Neural progenitor cell (in vitro differentiated cells): Measurements from ENCODE around the gene TMEM63B. TPM values are rescaled to one million over a fixed set of nuclear protein-coding genes. Genes with fewer than 3 reads are reported as not detected.

Source experiments
- DNase-seq: peaks from one replicate; pipeline ENCODE4 v3.0.0-alpha.2; 2016; ENCODE audit warnings: low spot score
- H2AFZ ChIP-seq: fragments of 200-600 bp; sonication (generic); replicated peaks from 2 replicates; pipeline ENCODE4 v1.6.1; 2016; ENCODE audit warnings: antibody characterized with exemption
- H3F3A ChIP-seq: fragments of 200-600 bp; sonication (generic); 2 replicates; pipeline ENCODE4 v1.6.1; 2016; ENCODE audit warnings: antibody characterized with exemption, low read depth
- H3K27ac ChIP-seq: fragments of 200-600 bp; sonication (generic); 2 replicates; pipeline ENCODE4 v1.5.1; 2016; ENCODE audit warnings: mild to moderate bottlenecking
- H3K27me3 ChIP-seq: fragments of 200-600 bp; sonication (generic); 2 replicates; pipeline ENCODE4 v1.6.1; 2016; ENCODE audit warnings: mild to moderate bottlenecking, moderate library complexity
- H3K36me3 ChIP-seq: fragments of 200-600 bp; sonication (generic); 2 replicates; pipeline ENCODE4 v1.5.1; 2016
- H3K4me1 ChIP-seq: fragments of 200-600 bp; sonication (generic); 2 replicates; pipeline ENCODE4 v1.6.1; 2016; ENCODE audit warnings: mixed run types
- H3K4me2 ChIP-seq: fragments of 200-600 bp; sonication (generic); 2 replicates; pipeline ENCODE4 v1.6.1; 2016
- H3K4me3 ChIP-seq: fragments of 200-600 bp; sonication (generic); 2 replicates; pipeline ENCODE4 v1.5.1; 2016
- H3K79me2 ChIP-seq: fragments of 200-600 bp; sonication (generic); 2 replicates; pipeline ENCODE4 v1.6.1; 2016; ENCODE audit warnings: low read depth
- H3K9ac ChIP-seq: fragments of 200-600 bp; sonication (generic); 2 replicates; pipeline ENCODE4 v1.6.1; 2016
- H3K9me3 ChIP-seq: fragments of 200-600 bp; sonication (generic); 2 replicates; pipeline ENCODE4 v1.5.1; 2016; ENCODE audit warnings: low read depth
- H4K20me1 ChIP-seq: fragments of 200-600 bp; sonication (generic); 2 replicates; pipeline ENCODE4 v1.6.1; 2016; ENCODE audit warnings: low read depth
- H3K27ac Mint-ChIP-seq: 3 replicates; pipeline ENCODE4 v1.8.0; 2021; ENCODE audit warnings: mixed read lengths
- H3K27me3 Mint-ChIP-seq: 2 replicates; pipeline ENCODE4 v1.8.0; 2022; ENCODE audit warnings: low read depth, mild to moderate bottlenecking, inconsistent platforms, moderate library complexity, mixed read lengths; ENCODE audit not compliant: insufficient read depth
- H3K36me3 Mint-ChIP-seq: 3 replicates; pipeline ENCODE4 v1.8.0; 2021; ENCODE audit warnings: mixed read lengths
- H3K4me1 Mint-ChIP-seq: 3 replicates; pipeline ENCODE4 v1.8.0; 2021; ENCODE audit warnings: mixed read lengths
- H3K4me3 Mint-ChIP-seq: 3 replicates; pipeline ENCODE4 v1.8.0; 2021; ENCODE audit warnings: mild to moderate bottlenecking, moderate library complexity, mixed read lengths
- H3K9me3 Mint-ChIP-seq: 3 replicates; pipeline ENCODE4 v1.8.0; 2020; ENCODE audit warnings: mixed read lengths
- EZH2 ChIP-seq: fragments of 200-600 bp; sonication (generic); IDR thresholded peaks from 2 replicates; pipeline ENCODE4 v1.6.1; 2017; ENCODE audit warnings: antibody characterized with exemption, mild to moderate bottlenecking, moderate library complexity
- EZH2phosphoT487 ChIP-seq: fragments of 200-600 bp; sonication (generic); IDR thresholded peaks from 2 replicates; pipeline ENCODE4 v1.6.1; 2017; ENCODE audit warnings: antibody characterized with exemption
- total RNA-seq: library from RNA; depleted of rRNA; stranded (reverse); fragments of >200 nt; gene quantifications from 2 replicates; pipeline ENCODE4 v1.2.3, GENCODE V29; 2015; ENCODE audit warnings: low replicate concordance
- TF ChIP-seq, protein P1 (sequence below): fragments of 200-600 bp; sonication (generic); IDR thresholded peaks from 2 replicates; pipeline ENCODE4 v1.5.1; 2017; ENCODE audit warnings: antibody characterized with exemption, mild to moderate bottlenecking

Gene TMEM63B
- total RNA-seq, 1 donor from 2014 or later = 25.4 TPM

DNA sequence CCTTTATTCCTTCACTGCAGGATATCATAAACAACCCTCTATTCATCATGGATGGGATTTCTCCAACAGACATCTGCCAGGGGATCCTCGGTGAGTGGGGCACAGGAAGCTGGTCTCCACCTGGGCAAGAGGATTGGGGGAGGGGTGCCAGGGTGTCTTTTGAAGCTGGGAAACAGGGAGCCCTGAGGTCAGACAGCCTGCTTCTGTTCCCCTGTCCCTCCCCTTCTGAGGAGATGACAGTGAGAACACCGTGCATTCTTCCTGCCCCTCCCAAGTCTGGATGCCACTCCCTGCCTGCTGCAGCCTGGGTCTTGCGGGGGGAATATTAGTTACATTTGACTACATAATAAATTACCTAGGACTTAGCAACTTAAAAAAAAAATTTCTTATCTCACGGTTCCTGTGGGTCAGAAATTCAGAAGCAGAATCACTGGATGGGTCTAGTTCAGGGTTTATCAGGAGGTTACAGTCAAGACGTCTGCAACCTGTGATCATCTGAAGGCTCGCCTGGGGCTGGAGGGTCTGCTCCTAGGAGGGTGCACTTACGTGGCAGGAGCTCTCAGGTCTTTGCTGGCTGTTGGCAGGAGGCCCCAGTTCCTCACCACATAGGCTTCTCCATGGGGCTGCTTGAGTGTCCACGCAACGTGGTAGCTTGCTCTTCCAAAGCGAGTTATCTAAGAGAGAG lies 42.7 kb downstream of the TMEM63B start:
- DNase-seq = no peak

DNA sequence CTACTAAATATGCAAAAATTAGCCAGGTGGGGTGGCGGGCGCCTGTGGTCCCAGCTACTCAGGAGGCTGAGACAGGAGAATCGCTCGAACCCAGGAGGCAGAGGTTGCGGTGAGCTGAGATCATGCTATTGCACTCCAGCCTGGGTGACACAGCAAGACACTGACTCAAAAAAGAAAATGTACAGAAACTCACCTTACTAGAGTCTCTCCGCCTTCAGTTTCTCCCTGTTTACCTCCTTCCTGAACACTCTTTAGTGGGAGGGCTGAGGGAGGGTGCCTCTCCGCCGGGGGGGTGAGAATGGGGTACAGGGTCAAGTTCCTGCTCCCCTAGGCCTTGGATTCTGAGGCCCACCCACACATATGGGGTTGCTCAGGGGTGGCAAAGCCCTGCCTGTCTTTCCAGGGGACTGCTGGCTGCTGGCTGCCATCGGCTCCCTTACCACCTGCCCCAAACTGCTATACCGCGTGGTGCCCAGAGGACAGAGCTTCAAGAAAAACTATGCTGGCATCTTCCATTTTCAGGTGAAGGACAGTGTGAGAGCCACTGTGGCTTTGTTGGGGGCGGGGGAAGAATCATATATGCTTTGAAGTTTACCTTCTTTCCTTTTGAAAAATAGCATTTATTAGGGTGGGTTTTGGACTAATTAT lies 44.7 kb downstream of the TMEM63B start:
- H3K9ac ChIP-seq = no peak overlapping the region
- H3K27ac Mint-ChIP-seq = no peak overlapping the region
- H3K27ac ChIP-seq = no peak overlapping the region
- H2AFZ ChIP-seq = no peak overlapping the region
- no peaks in the 10 kb centered on the region for H3F3A ChIP-seq
- H3K36me3 ChIP-seq = no peaks in the 10 kb centered on the region
- no peaks in the 10 kb centered on the region for H3K9me3 ChIP-seq
- H3K4me1 ChIP-seq = peaks cover under 1% of the 10 kb centered on the region
- TF ChIP-seq EZH2phosphoT487 = no peak
- TF ChIP-seq EZH2 = no peak
- no peaks in the 10 kb centered on the region for H3K27me3 ChIP-seq
- H3K4me1 Mint-ChIP-seq = peaks cover 8% of the 10 kb centered on the region
- no peaks in the 10 kb centered on the region for H4K20me1 ChIP-seq
- no peaks in the 10 kb centered on the region for H3K9me3 Mint-ChIP-seq
- no peak for DNase-seq
- H3K4me3 ChIP-seq = no peak overlapping the region
- peaks cover 7% of the 10 kb centered on the region for H3K27me3 Mint-ChIP-seq
- H3K79me2 ChIP-seq = no peaks in the 10 kb centered on the region
- no peak overlapping the region for H3K4me3 Mint-ChIP-seq
- H3K36me3 Mint-ChIP-seq = no peaks in the 10 kb centered on the region
- H3K4me2 ChIP-seq = no peak overlapping the region

More for the DNA sequence above, 42.7 kb downstream of the TMEM63B start:
- H3K4me1 Mint-ChIP-seq = peaks cover 22% of the 10 kb centered on the region
- no peaks in the 10 kb centered on the region for H3K27me3 ChIP-seq
- H4K20me1 ChIP-seq = no peaks in the 10 kb centered on the region
- H3K9me3 Mint-ChIP-seq = no peaks in the 10 kb centered on the region
- H3F3A ChIP-seq = no peaks in the 10 kb centered on the region
- H3K36me3 ChIP-seq = no peaks in the 10 kb centered on the region
- H2AFZ ChIP-seq = no peak overlapping the region
- no peak overlapping the region for H3K4me2 ChIP-seq
- H3K27ac ChIP-seq = no peak overlapping the region
- H3K27me3 Mint-ChIP-seq = peaks cover 7% of the 10 kb centered on the region
- no peak overlapping the region for H3K4me3 Mint-ChIP-seq
- no peaks in the 10 kb centered on the region for H3K79me2 ChIP-seq
- no peaks in the 10 kb centered on the region for H3K36me3 Mint-ChIP-seq
- H3K4me1 ChIP-seq = peaks cover 9% of the 10 kb centered on the region
- no peak overlapping the region for H3K4me3 ChIP-seq
- no peak overlapping the region for H3K27ac Mint-ChIP-seq
- H3K9ac ChIP-seq = no peak overlapping the region
- TF ChIP-seq, protein P1, sequence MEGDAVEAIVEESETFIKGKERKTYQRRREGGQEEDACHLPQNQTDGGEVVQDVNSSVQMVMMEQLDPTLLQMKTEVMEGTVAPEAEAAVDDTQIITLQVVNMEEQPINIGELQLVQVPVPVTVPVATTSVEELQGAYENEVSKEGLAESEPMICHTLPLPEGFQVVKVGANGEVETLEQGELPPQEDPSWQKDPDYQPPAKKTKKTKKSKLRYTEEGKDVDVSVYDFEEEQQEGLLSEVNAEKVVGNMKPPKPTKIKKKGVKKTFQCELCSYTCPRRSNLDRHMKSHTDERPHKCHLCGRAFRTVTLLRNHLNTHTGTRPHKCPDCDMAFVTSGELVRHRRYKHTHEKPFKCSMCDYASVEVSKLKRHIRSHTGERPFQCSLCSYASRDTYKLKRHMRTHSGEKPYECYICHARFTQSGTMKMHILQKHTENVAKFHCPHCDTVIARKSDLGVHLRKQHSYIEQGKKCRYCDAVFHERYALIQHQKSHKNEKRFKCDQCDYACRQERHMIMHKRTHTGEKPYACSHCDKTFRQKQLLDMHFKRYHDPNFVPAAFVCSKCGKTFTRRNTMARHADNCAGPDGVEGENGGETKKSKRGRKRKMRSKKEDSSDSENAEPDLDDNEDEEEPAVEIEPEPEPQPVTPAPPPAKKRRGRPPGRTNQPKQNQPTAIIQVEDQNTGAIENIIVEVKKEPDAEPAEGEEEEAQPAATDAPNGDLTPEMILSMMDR = no peak
- no peak for TF ChIP-seq EZH2phosphoT487
- TF ChIP-seq EZH2 = no peak
- H3K9me3 ChIP-seq = no peaks in the 10 kb centered on the region

DNA sequence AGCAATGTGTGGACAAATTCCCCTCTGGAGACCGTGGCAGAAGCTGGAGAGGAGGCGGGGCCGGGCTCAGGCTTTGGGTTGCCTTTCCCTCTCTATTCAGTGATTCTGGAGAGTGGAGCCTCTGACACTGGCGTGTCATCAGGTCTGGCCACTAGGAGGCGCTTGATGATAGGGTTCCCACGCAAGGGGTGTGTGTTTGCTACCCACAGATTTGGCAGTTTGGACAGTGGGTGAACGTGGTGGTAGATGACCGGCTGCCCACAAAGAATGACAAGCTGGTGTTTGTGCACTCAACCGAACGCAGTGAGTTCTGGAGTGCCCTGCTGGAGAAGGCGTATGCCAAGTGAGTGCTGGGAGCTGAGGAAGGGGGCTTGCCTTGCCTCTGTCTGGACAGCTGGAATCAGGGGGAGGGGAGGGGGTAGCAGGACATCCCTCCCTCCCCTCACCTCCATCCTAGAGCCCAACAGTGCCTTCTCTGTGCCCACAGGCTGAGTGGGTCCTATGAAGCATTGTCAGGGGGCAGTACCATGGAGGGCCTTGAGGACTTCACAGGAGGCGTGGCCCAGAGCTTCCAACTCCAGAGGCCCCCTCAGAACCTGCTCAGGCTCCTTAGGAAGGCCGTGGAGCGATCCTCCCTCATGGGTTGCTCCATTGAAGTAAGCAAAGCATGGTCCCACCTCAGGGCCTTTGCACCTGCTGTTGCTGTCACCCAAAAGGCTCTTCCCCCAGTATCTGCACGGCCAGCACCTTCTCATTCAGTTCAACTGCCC lies 45.6 kb downstream of the TMEM63B start:
- Histone ChIP-seq H3K27me3 (no peaks in the 10 kb centered on the region), H3K9me3 (no peaks in the 10 kb centered on the region), H3K36me3 (no peaks in the 10 kb centered on the region), H3K4me2 (no peak overlapping the region), H3K27ac (no peak overlapping the region), H3K4me3 (no peak overlapping the region), H3K9ac (no peak overlapping the region), H3F3A (no peaks in the 10 kb centered on the region), H2AFZ (no peak overlapping the region), H3K4me1 (no peaks in the 10 kb centered on the region), H4K20me1 (no peaks in the 10 kb centered on the region), H3K79me2 (no peaks in the 10 kb centered on the region)
- peak overlapping the region; percentile 75 for H3K27ac Mint-ChIP-seq
- no peak for TF ChIP-seq EZH2phosphoT487
- TF ChIP-seq, protein P1 = peak; percentile 95
- H3K4me1 Mint-ChIP-seq = peaks cover 9% of the 10 kb centered on the region
- DNase-seq = peak; percentile 88
- peak overlapping the region; percentile 76 for H3K4me3 Mint-ChIP-seq
- no peaks in the 10 kb centered on the region for H3K9me3 Mint-ChIP-seq
- H3K36me3 Mint-ChIP-seq = no peaks in the 10 kb centered on the region
- H3K27me3 Mint-ChIP-seq = peaks cover 11% of the 10 kb centered on the region
